ENCODE measurements around the gene TRIM4.

Gene TRIM4

DNA sequence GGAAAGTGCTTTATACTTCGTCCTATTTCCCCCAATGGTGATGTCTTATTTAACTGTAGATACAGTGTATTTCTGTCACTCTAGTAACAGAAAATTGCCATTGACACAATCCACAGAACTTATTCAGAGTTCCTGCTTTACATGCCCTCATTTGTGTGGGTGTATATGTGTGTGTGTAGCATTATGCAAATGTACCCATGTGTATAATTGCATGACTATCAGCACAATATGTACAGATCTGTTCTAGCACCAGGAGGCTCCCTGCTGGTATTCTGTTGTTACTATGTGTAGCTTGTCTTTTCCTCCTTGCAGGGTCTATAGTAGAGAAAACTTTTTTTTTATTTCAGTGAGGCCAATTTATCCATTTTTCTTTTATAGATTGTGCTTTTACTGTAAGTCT is 75.0 kb downstream of the TRIM4 start:
- DNase-seq (ENCODE audit: low read depth, low spot score): no peak

- no peak for DNase-seq (ENCODE audit: low read depth, low spot score)
Measured at GRCh38 chr7:99843808-99844207, 75.5 kb downstream of the TRIM4 start.

DNA sequence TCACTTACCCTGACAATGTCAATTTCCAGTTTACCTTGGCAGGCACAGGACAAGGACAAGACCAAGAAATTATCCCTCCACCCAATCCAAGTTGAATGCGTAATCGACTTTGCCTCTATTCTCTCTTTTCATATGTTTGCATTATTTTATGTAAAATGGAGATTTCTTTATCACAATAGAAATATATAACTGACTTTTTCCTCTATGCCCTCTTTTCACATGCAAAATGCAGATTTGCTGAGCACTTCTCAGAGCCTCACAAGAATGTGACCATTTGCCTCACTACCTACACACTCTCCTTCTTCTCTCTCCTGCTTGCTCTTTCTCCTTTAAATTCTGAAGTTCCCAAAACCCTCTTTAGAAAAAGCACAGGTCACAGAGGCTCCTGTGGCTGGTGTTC is 76.4 kb downstream of the TRIM4 start:
- no peak for DNase-seq (ENCODE audit: low read depth, low spot score)
